HEK293 (cell line): ENCODE results near the gene ASB6.

Experiments
- GLIS2 ChIP-seq: fragments of 450-650 bp; formaldehyde crosslinking; IDR thresholded peaks from 2 replicates; pipeline ENCODE4 v1.5.1; 2016; ENCODE audit warnings: missing biosample characterization, missing genetic modification characterization
- MEIS1 ChIP-seq: sonication (generic); formaldehyde crosslinking; IDR thresholded peaks from 2 replicates; pipeline ENCODE4 v1.8.1; 2022; ENCODE audit warnings: missing genetic modification reagents, mild to moderate bottlenecking, borderline replicate concordance
- ZBTB20 ChIP-seq: fragments of 450-650 bp; formaldehyde crosslinking; IDR thresholded peaks from 2 replicates; pipeline ENCODE4 v1.5.1; 2016; ENCODE audit warnings: missing biosample characterization, missing genetic modification characterization
- ZNF473 ChIP-seq: fragments of 450-650 bp; formaldehyde crosslinking; IDR thresholded peaks from 2 replicates; pipeline ENCODE4 v1.5.1; 2017; ENCODE audit warnings: missing biosample characterization, missing genetic modification characterization
- ZNF549 ChIP-seq: fragments of 450-650 bp; IDR thresholded peaks from 2 replicates; pipeline ENCODE4 v1.5.1; 2018; ENCODE audit warnings: missing biosample characterization, missing genetic modification characterization, mild to moderate bottlenecking, inconsistent platforms, moderate library complexity
- ZNF626 ChIP-seq: fragments of 450-650 bp; sonication (Bioruptor Pico); formaldehyde crosslinking; IDR thresholded peaks from 2 replicates; pipeline ENCODE4 v1.5.1; 2018; ENCODE audit warnings: missing biosample characterization, missing genetic modification characterization, inconsistent platforms
- TF ChIP-seq, protein P1 (sequence below): fragments of 450-650 bp; formaldehyde crosslinking; IDR thresholded peaks from 2 replicates; pipeline ENCODE4 v1.5.1; 2017; ENCODE audit warnings: missing biosample characterization, missing genetic modification characterization
- TF ChIP-seq, protein P2 (sequence below): fragments of 450-650 bp; formaldehyde crosslinking; IDR thresholded peaks from 2 replicates; pipeline ENCODE4 v1.5.1; 2016; ENCODE audit warnings: missing biosample characterization, missing genetic modification characterization
- TF ChIP-seq, protein P3 (sequence below): fragments of 450-650 bp; formaldehyde crosslinking; IDR thresholded peaks from 2 replicates; pipeline ENCODE4 v1.5.1; 2016; ENCODE audit warnings: missing biosample characterization, missing genetic modification characterization
- TF ChIP-seq, protein P4 (sequence below): fragments of 450-650 bp; formaldehyde crosslinking; conservative IDR thresholded peaks from 2 replicates; pipeline ENCODE4 v1.5.1; 2016; ENCODE audit warnings: low read depth, missing biosample characterization, missing genetic modification characterization
- TF ChIP-seq, protein P5 (sequence below): fragments of 450-650 bp; formaldehyde crosslinking; IDR thresholded peaks from 2 replicates; pipeline ENCODE4 v1.5.1; 2016; ENCODE audit warnings: missing biosample characterization, missing genetic modification characterization

ASB6 gene

DNA sequence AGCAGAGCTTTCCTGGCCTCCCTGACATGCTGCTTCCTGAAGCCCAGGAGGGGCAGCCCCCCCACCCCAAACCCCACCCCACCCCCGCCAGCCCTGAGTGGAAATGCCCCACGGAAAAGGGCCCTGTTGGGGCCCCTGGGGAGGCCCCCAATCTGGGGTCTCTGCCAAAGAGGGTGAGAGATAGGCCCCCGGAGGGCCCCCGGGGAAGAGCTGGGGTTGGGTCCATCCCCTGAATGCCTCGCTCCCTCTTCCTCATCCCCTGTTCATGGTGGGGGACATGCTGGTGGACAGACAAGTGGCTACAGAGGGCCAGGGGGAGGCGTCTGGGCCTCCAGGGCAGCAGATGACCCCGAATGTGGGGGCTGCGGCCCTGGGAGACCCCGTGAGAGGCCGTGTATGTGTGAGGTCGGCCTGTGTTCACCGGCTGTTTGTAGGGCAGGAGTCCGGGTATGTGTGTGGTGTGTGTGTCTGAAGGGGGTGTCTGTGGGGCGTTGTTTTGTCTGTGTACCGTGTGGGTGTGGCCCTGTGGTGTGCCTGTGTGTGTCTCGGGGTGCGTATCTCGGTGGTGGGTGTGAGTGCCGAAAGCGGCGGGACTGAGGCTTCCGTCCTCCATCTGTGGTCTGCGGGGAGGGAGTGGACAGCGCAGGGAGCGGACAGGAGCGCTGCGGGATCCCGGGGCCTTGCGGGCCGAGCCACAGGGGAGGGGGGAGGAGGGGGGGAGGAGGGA, 32.3 kb downstream of the ASB6 start (continued):
- TF ChIP-seq ZNF626 (tag by site-specific recombination) (no peak), ZBTB20 (no peak), ZNF473 (tag by site-specific recombination) (no peak), GLIS2 (tag by site-specific recombination) (peak; percentile 40), MEIS1 (CRISPR knock-in tag) (no peak), ZNF549 (tag by site-specific recombination) (no peak)
- TF ChIP-seq, protein P1, sequence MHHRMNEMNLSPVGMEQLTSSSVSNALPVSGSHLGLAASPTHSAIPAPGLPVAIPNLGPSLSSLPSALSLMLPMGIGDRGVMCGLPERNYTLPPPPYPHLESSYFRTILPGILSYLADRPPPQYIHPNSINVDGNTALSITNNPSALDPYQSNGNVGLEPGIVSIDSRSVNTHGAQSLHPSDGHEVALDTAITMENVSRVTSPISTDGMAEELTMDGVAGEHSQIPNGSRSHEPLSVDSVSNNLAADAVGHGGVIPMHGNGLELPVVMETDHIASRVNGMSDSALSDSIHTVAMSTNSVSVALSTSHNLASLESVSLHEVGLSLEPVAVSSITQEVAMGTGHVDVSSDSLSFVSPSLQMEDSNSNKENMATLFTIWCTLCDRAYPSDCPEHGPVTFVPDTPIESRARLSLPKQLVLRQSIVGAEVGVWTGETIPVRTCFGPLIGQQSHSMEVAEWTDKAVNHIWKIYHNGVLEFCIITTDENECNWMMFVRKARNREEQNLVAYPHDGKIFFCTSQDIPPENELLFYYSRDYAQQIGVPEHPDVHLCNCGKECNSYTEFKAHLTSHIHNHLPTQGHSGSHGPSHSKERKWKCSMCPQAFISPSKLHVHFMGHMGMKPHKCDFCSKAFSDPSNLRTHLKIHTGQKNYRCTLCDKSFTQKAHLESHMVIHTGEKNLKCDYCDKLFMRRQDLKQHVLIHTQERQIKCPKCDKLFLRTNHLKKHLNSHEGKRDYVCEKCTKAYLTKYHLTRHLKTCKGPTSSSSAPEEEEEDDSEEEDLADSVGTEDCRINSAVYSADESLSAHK (tag by site-specific recombination): no peak
- TF ChIP-seq, protein P2, sequence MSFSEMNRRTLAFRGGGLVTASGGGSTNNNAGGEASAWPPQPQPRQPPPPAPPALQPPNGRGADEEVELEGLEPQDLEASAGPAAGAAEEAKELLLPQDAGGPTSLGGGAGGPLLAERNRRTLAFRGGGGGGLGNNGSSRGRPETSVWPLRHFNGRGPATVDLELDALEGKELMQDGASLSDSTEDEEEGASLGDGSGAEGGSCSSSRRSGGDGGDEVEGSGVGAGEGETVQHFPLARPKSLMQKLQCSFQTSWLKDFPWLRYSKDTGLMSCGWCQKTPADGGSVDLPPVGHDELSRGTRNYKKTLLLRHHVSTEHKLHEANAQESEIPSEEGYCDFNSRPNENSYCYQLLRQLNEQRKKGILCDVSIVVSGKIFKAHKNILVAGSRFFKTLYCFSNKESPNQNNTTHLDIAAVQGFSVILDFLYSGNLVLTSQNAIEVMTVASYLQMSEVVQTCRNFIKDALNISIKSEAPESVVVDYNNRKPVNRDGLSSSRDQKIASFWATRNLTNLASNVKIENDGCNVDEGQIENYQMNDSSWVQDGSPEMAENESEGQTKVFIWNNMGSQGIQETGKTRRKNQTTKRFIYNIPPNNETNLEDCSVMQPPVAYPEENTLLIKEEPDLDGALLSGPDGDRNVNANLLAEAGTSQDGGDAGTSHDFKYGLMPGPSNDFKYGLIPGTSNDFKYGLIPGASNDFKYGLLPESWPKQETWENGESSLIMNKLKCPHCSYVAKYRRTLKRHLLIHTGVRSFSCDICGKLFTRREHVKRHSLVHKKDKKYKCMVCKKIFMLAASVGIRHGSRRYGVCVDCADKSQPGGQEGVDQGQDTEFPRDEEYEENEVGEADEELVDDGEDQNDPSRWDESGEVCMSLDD (tag by site-specific recombination): peak; percentile 32; the same call in 1 of the 2 replicates
- TF ChIP-seq, protein P3, sequence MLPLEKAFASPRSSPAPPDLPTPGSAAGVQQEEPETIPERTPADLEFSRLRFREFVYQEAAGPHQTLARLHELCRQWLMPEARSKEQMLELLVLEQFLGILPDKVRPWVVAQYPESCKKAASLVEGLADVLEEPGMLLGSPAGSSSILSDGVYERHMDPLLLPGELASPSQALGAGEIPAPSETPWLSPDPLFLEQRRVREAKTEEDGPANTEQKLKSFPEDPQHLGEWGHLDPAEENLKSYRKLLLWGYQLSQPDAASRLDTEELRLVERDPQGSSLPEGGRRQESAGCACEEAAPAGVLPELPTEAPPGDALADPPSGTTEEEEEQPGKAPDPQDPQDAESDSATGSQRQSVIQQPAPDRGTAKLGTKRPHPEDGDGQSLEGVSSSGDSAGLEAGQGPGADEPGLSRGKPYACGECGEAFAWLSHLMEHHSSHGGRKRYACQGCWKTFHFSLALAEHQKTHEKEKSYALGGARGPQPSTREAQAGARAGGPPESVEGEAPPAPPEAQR (tag by site-specific recombination): no peak
- TF ChIP-seq, protein P4, sequence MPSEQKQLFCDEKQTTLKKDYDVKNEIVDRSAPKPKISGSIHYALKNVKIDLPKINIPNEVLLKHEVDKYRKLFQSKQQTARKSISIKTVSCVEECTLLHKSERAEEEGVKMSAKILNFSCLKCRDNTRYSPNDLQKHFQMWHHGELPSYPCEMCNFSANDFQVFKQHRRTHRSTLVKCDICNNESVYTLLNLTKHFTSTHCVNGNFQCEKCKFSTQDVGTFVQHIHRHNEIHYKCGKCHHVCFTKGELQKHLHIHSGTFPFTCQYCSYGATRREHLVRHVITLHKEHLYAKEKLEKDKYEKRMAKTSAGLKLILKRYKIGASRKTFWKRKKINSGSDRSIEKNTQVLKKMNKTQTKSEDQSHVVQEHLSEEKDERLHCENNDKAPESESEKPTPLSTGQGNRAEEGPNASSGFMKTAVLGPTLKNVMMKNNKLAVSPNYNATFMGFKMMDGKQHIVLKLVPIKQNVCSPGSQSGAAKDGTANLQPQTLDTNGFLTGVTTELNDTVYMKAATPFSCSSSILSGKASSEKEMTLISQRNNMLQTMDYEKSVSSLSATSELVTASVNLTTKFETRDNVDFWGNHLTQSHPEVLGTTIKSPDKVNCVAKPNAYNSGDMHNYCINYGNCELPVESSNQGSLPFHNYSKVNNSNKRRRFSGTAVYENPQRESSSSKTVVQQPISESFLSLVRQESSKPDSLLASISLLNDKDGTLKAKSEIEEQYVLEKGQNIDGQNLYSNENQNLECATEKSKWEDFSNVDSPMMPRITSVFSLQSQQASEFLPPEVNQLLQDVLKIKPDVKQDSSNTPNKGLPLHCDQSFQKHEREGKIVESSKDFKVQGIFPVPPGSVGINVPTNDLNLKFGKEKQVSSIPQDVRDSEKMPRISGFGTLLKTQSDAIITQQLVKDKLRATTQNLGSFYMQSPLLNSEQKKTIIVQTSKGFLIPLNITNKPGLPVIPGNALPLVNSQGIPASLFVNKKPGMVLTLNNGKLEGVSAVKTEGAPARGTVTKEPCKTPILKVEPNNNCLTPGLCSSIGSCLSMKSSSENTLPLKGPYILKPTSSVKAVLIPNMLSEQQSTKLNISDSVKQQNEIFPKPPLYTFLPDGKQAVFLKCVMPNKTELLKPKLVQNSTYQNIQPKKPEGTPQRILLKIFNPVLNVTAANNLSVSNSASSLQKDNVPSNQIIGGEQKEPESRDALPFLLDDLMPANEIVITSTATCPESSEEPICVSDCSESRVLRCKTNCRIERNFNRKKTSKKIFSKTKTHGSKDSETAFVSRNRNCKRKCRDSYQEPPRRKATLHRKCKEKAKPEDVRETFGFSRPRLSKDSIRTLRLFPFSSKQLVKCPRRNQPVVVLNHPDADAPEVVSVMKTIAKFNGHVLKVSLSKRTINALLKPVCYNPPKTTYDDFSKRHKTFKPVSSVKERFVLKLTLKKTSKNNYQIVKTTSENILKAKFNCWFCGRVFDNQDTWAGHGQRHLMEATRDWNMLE (tag by site-specific recombination): no peak
- TF ChIP-seq, protein P5, sequence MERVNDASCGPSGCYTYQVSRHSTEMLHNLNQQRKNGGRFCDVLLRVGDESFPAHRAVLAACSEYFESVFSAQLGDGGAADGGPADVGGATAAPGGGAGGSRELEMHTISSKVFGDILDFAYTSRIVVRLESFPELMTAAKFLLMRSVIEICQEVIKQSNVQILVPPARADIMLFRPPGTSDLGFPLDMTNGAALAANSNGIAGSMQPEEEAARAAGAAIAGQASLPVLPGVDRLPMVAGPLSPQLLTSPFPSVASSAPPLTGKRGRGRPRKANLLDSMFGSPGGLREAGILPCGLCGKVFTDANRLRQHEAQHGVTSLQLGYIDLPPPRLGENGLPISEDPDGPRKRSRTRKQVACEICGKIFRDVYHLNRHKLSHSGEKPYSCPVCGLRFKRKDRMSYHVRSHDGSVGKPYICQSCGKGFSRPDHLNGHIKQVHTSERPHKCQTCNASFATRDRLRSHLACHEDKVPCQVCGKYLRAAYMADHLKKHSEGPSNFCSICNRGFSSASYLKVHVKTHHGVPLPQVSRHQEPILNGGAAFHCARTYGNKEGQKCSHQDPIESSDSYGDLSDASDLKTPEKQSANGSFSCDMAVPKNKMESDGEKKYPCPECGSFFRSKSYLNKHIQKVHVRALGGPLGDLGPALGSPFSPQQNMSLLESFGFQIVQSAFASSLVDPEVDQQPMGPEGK (tag by site-specific recombination): peak; percentile 40; the same call in 1 of the 2 replicates
